ENCODE data around the gene NOG.

NOG gene

GRCh38 chr17:56593646-56594319 is at the start of gene NOG:
TSS of gene NOG (plus strand) at chr17:56593699. CDS start at chr17:56594224, 525 bp downstream.
- DNase-seq: peak; percentile 63

- no peak for DNase-seq
These were observed 48.4 kb upstream of the NOG start for GRCh38 chr17:56545106-56545505.

GRCh38 chr17:56545930-56546329 is 47.6 kb upstream of the NOG start:
- DNase-seq: no peak

- no peak for DNase-seq
These were observed 44.8 kb upstream of the NOG start for GRCh38 chr17:56548661-56549060.

GRCh38 chr17:56549501-56549900 is 44.0 kb upstream of the NOG start:
- DNase-seq: no peak

GRCh38 chr17:56557682-56558081 is 35.8 kb upstream of the NOG start:
- no peak for DNase-seq

- no peak for DNase-seq
These were observed 35.4 kb upstream of the NOG start for GRCh38 chr17:56558088-56558487.

GRCh38 chr17:56570199-56570598 is 23.3 kb upstream of the NOG start:
- no peak for DNase-seq

GRCh38 chr17:56571456-56571855 is 22.0 kb upstream of the NOG start:
- no peak for DNase-seq

- DNase-seq: no peak
These were observed 16.2 kb upstream of the NOG start for GRCh38 chr17:56577190-56577842.

- DNase-seq: no peak
These were observed 15.7 kb upstream of the NOG start for GRCh38 chr17:56577843-56578204.

GRCh38 chr17:56581635-56582627 is 11.6 kb upstream of the NOG start:
- no peak for DNase-seq

GRCh38 chr17:56583772-56584171 is 9.7 kb upstream of the NOG start:
- no peak for DNase-seq

- DNase-seq: no peak
These were observed 6.2 kb upstream of the NOG start for GRCh38 chr17:56587298-56587697.

- peak; percentile 30 for DNase-seq
These were observed 913 bp upstream of the NOG start for GRCh38 chr17:56592487-56593085.

GRCh38 chr17:56593086-56593645 is 333 bp upstream of the NOG start:
- peak; percentile 56 for DNase-seq

- no peak for DNase-seq
These were observed 1.0 kb downstream of the NOG start for GRCh38 chr17:56594320-56595107.

GRCh38 chr17:56595108-56595418 is 1.6 kb downstream of the NOG start:
- DNase-seq: no peak

GRCh38 chr17:56595831-56596690 is 2.6 kb downstream of the NOG start:
- DNase-seq: no peak

- DNase-seq: no peak
These were observed 3.4 kb downstream of the NOG start for GRCh38 chr17:56596691-56597494.
